K562 (cell line): ENCODE results near the gene SUSD3. TPM values are rescaled to one million over a fixed set of nuclear protein-coding genes. Genes with fewer than 3 reads are reported as not detected.
A peak's percentile ranks its signal among the peaks of the same experiment; 100 is the strongest.

Source experiments
- ATAC-seq: fragments of 200-7000 bp; cut with Tn5 transposase; 3 replicates; pipeline ENCODE4 v1.9.1; 2020; ENCODE audit warnings: moderate library complexity
- BruUV-seq: library from RNA; stranded (reverse); fragments of 400-500 nt; replicated peaks from 2 replicates; lab custom pipeline; 2021; lab: Mats Ljungman, UMichigan
- CTCF ChIA-PET: fragments of 300-600 bp; formaldehyde crosslinking; extraction: SDS; loops from one replicate; lab custom pipeline; 2021; ENCODE audit warnings: low intra/inter-chr PET ratio; lab: Yijun Ruan, JAX
- POLR2A ChIA-PET: fragments of 300-600, 350-650 bp; sonication (Branson Sonifier 250); formaldehyde crosslinking; extraction: SDS; loops from one replicate; lab custom pipeline; 2021; ENCODE audit warnings: antibody characterized with exemption, inconsistent platforms; lab: Yijun Ruan, JAX
- DNase-seq, 4 experiments: peaks; one replicate each; pipeline versions ENCODE4 v3.0.0 to v3.0.0-alpha.2; 2011 to 2018; ENCODE audit warnings: low spot score in 3 of 4, mixed read lengths in 3 of 4; ENCODE audit errors: extremely low read depth in 1 of 4
- FAIRE-seq: peaks from 2 replicates; lab custom pipeline; 2011; peaks lifted over from hg19 to GRCh38; lab: Jason Lieb, UNC
- H2AFZ ChIP-seq: 2 replicates; pipeline ENCODE4 v1.6.0; 2011; ENCODE audit warnings: low read depth, low read length, control low read depth, inconsistent platforms
- H3K27ac ChIP-seq: fragments of 200-600 bp; 3 replicates; pipeline ENCODE4 v1.8.0; 2011; ENCODE audit warnings: low read depth, mild to moderate bottlenecking, control low read depth, inconsistent platforms, low read length, moderate library complexity, mixed read lengths; ENCODE audit errors: extremely low read depth
- H3K27me3 ChIP-seq, 2 experiments: fragments of 300-600 bp in 1 of 2; 2 replicates in 1 of 2; 3 replicates in 1 of 2; pipeline versions ENCODE4 v1.6.0 to v1.8.0; 2011; ENCODE audit warnings: inconsistent platforms in 2 of 2, low read length in 2 of 2, mild to moderate bottlenecking in 1 of 2, mixed read lengths in 1 of 2, moderate library complexity in 1 of 2; ENCODE audit not compliant: control insufficient read depth in 2 of 2, insufficient read depth in 2 of 2
- H3K36me3 ChIP-seq: fragments of 300-600 bp; 3 replicates; pipeline ENCODE4 v1.8.0; 2011; ENCODE audit warnings: mild to moderate bottlenecking, low read length, inconsistent platforms; ENCODE audit not compliant: control insufficient read depth, insufficient read depth
- H3K4me1 ChIP-seq, 2 experiments: fragments of 200-600 bp in 1 of 2; replicated peaks in 1 of 2; 2 replicates in 1 of 2; 3 replicates in 1 of 2; pipeline versions ENCODE4 v1.5.1 to v1.8.0; 2011; ENCODE audit warnings: inconsistent platforms in 2 of 2, low read length in 2 of 2, mild to moderate bottlenecking in 1 of 2, mixed read lengths in 1 of 2, moderate library complexity in 1 of 2; ENCODE audit not compliant: control insufficient read depth in 2 of 2, insufficient read depth in 2 of 2
- H3K4me2 ChIP-seq: 2 replicates; pipeline ENCODE4 v1.6.1; 2011; ENCODE audit warnings: low read length, control low read depth, inconsistent platforms, mixed read lengths; ENCODE audit not compliant: insufficient read depth
- H3K4me3 ChIP-seq: fragments of 200-600 bp; sonication (generic), shearing (Covaris generic); 2 replicates; pipeline ENCODE4 v1.5.1; 2016; ENCODE audit warnings: control low read depth, inconsistent platforms
- H3K79me2 ChIP-seq: fragments of 200-600 bp; 3 replicates; pipeline ENCODE4 v1.8.0; 2011; ENCODE audit warnings: low read length, inconsistent platforms; ENCODE audit not compliant: control insufficient read depth, insufficient read depth
- H3K9ac ChIP-seq, 2 experiments: 2 replicates each; pipeline versions ENCODE4 v1.6.0 to v1.6.1; 2011; ENCODE audit warnings: low read depth in 2 of 2, low read length in 2 of 2, control low read depth in 1 of 2, inconsistent platforms in 1 of 2, mild to moderate bottlenecking in 1 of 2, mixed read lengths in 1 of 2; ENCODE audit not compliant: insufficient read depth in 1 of 2
- H3K9me1 ChIP-seq: one replicate; pipeline ENCODE4 v1.6.0; 2011; ENCODE audit warnings: inconsistent platforms, mild to moderate bottlenecking, low read length, moderate library complexity; ENCODE audit not compliant: control insufficient read depth, insufficient read depth
- H3K9me3 ChIP-seq: replicated peaks from 2 replicates; pipeline ENCODE4 v1.5.1; 2011; ENCODE audit warnings: low read depth, low read length, inconsistent platforms; ENCODE audit not compliant: control insufficient read depth, insufficient read depth
- H4K20me1 ChIP-seq: replicated peaks from 2 replicates; pipeline ENCODE4 v1.6.1; 2011; ENCODE audit warnings: low read length, inconsistent platforms, mixed read lengths; ENCODE audit not compliant: control insufficient read depth, insufficient read depth
- FOXP1 ChIP-seq: sonication (generic); formaldehyde crosslinking; IDR thresholded peaks from 2 replicates; pipeline ENCODE4 v1.8.0; 2022; ENCODE audit warnings: mild to moderate bottlenecking, missing genetic modification reagents
- HDGF ChIP-seq: fragments of 450-650 bp; IDR thresholded peaks from 2 replicates; pipeline ENCODE4 v1.6.1; 2016
- POLR2G ChIP-seq: fragments of 200-400 bp; formaldehyde crosslinking; IDR thresholded peaks from 2 replicates; pipeline ENCODE4 v1.6.1; 2017; ENCODE audit warnings: low read depth, mild to moderate bottlenecking, antibody characterized with exemption, low read length, moderate library complexity
- SMARCA5 ChIP-seq: fragments of 450-650 bp; IDR thresholded peaks from 2 replicates; pipeline ENCODE4 v1.6.1; 2016
- ZNF146 ChIP-seq: IDR thresholded peaks from one replicate; pipeline ENCODE4 v1.6.1; 2018; ENCODE audit warnings: missing compliant biosample characterization; ENCODE audit not compliant: unreplicated experiment
- WGBS: fragments of 100-300 bp; shearing (Covaris generic); methylation state at CpG from one replicate; pipeline ENCODE4 v1.1.6; 2016; ENCODE audit warnings: low coverage, mixed read lengths; ENCODE audit not compliant: insufficient coverage; ENCODE audit errors: missing lambda C conversion rate; 5-methylcytosine and 5-hydroxymethylcytosine counted together
- in situ Hi-C: fragments of 300-500 bp; cut with MboI; formaldehyde crosslinking; loops from 4 replicates; pipeline ENCODE4 v1.15.0; 2018; ENCODE audit warnings: inconsistent platforms, mixed read lengths
- intact Hi-C: fragments of 100-400 bp; cut with micrococcal nuclease; formaldehyde crosslinking; loops from 2 replicates; pipeline ENCODE4 v1.14.2; 2022
- polyA plus RNA-seq, 8 experiments: library from polyadenylated mRNA; depleted of rRNA in 4 of 8; stranded (reverse) in 5 of 8; unstranded in 3 of 8; fragments of >200 nt; fragmentation: Nextera tagmentation in 2 of 8; fragmentation: Illumina TruSeq in 1 of 8; extraction: Ambion mirVana in 2 of 8; extraction: Trizol in 1 of 8; gene quantifications; 2 replicates each; pipeline versions ENCODE4 v1.2.1 to v1.2.3, GENCODE V29; 2011 to 2014; ENCODE audit warnings: inconsistent platforms in 1 of 8, missing spikeins in 1 of 8
- total RNA-seq, 7 experiments: library from RNA; depleted of rRNA in 6 of 7; stranded (reverse); fragments of >200 nt in 6 of 7; fragmentation: Illumina TruSeq in 2 of 7; extraction: Trizol in 2 of 7; gene quantifications; 2 replicates each; pipeline versions ENCODE4 v1.2.1 to v1.2.3, GENCODE V29; 2011 to 2021; ENCODE audit warnings: low replicate concordance in 1 of 7
- TF ChIP-seq, protein P1 (sequence below), 3 experiments: fragments of 200-800 bp in 1 of 3; sonication (Bioruptor generic) in 1 of 3; sonication (generic) in 1 of 3; formaldehyde crosslinking in 1 of 3; IDR thresholded peaks; 2 replicates each; pipeline versions ENCODE4 v1.6.1 to v1.8.0; 2016 to 2022; ENCODE audit warnings: mild to moderate bottlenecking in 2 of 3, missing compliant biosample characterization in 2 of 3, missing genetic modification characterization in 2 of 3, missing genetic modification reagents in 1 of 3
- TF ChIP-seq, protein P2 (sequence below): fragments of 450-650 bp; IDR thresholded peaks from 2 replicates; pipeline ENCODE4 v1.6.1; 2016; ENCODE audit warnings: borderline replicate concordance

SUSD3 gene
- total and polyA plus RNA-seq, 9 of the 15 experiments (the other 6 are each of a cell fraction or from before 2014, with no cell fraction given), result 1.3 to 21.7 (median 11.4) TPM

DNA sequence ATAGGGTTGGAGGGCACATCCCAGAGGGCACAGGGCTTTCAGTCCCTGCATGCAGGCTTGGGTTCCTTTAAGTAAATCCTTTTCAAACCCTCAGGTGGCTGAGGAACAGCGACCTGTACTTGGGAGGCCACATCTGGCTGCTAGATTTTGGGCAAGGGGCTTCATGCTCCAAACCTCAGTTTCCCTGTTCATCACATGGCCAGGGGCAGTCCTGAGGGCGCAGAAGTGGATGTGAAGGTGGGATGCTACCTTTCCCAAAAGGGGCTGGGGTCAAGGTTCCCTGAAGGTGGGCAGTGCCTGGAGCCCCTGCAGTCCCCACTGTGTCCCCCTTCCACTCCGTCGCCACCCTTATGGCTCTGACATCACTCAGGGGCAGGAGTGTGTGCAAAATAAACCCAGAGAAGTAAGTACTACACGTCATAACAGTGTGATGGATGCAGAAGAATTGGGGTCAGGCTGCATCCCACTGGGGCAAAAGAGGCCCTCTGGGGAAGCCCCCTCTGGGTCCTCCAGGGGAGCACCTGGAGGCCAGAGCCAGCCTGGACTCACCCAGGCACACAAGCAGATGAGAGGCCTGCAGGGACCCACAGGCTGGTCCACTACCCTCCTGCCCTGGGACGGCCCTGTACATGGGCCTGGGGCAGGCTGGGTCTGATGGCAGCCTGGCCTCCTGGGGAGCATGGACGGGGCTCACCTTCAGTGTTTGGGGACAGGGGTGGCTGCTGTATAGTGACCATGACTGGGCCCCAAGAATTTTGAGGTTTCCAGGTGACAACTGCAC lies 35.6 kb downstream of the SUSD3 start:
- no TSS peak for BruUV-seq
- H3K9ac ChIP-seq, result peak overlapping the region; percentile 94 to 98; a peak in 3 of 4 replicates
- DNase-seq, result no peak
- in situ Hi-C loops, result no loop called here
- H4K20me1 ChIP-seq, result no peaks in the 10 kb centered on the region
- H3K9me3 ChIP-seq, result no peaks in the 10 kb centered on the region; the same call in 1 of the 2 replicates
- H3K4me1 ChIP-seq, result peaks cover 28 to 43% of the 10 kb centered on the region in 2 experiments
- H2AFZ ChIP-seq, result no peak overlapping the region
- H3K27ac ChIP-seq, result no peak overlapping the region; the same call in 2 of the 3 replicates
- ChIA-PET POLR2A (interaction anchor here (1.1 kb wide), 1 partner anchor 8 kb away, joined by 5 read pairs; no protein-coding TSS in a partner anchor), CTCF (no interaction called here)
- intact Hi-C loops, result no loop called here
- no peaks in the 10 kb centered on the region for H3K27me3 ChIP-seq
- peaks cover 4% of the 10 kb centered on the region for H3K9me1 ChIP-seq
- no peak for ATAC-seq
- no peak for FAIRE-seq
- no peak overlapping the region; the same call in 1 of the 2 replicates for H3K4me2 ChIP-seq
- no peaks in the 10 kb centered on the region; the same call in 2 of the 3 replicates for H3K79me2 ChIP-seq
- no peak overlapping the region for H3K4me3 ChIP-seq
- WGBS, result 84% methylated on average over 7 of the region's 7 CpGs
- TF ChIP-seq FOXP1 (CRISPR knock-in tag), result no peak
- TF ChIP-seq POLR2G, result 0 out of 2 replicates have a peak, but pooled peaks have one; percentile 40
- no peaks in the 10 kb centered on the region for H3K36me3 ChIP-seq

- Histone ChIP-seq H3K4me3 (peak overlapping the region; percentile 53), H3K27me3 (no peaks in the 10 kb centered on the region), H3K79me2 (no peaks in the 10 kb centered on the region; the same call in 2 of the 3 replicates), H3K4me2 (peak overlapping the region; percentile 90), H3K27ac (peak overlapping the region; percentile 99), H2AFZ (peak overlapping the region; percentile 77), H3K9me1 (peaks cover 4% of the 10 kb centered on the region), H3K36me3 (no peaks in the 10 kb centered on the region), H4K20me1 (0 out of 2 replicates have a peak, but pooled peaks cover 4% of the 10 kb centered on the region), H3K4me1 (peaks cover 26 to 46% of the 10 kb centered on the region in 2 experiments), H3K9ac (peak overlapping the region; percentile 94 to 98), H3K9me3 (no peaks in the 10 kb centered on the region; the same call in 1 of the 2 replicates)
- TSS peak; percentile 98 for BruUV-seq
- in situ Hi-C loops, result no loop called here
- DNase-seq, result no peak
- ChIA-PET CTCF (no interaction called here), POLR2A (interaction anchor here (0.6 to 2.1 kb wide), 8 partner anchors 8 to 225 kb away, joined by 4 to 17 read pairs (median 5); no protein-coding TSS in a partner anchor)
- WGBS, result 65% methylated on average over 11 of the region's 11 CpGs
- no peak for ATAC-seq
- FAIRE-seq, result no peak
- intact Hi-C loops, result loop anchor here (5.0 kb wide), 1 partner anchor 32 kb away; no protein-coding TSS in a partner anchor
- TF ChIP-seq SMARCA5, result 0 out of 2 replicates have a peak, but pooled peaks have one; percentile 68
- TF ChIP-seq, protein P1, sequence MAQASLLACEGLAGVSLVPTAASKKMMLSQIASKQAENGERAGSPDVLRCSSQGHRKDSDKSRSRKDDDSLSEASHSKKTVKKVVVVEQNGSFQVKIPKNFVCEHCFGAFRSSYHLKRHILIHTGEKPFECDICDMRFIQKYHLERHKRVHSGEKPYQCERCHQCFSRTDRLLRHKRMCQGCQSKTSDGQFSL (CRISPR knock-in tag; IDR thresholded peaks at IDR 0.05), result no peak
- TF ChIP-seq, protein P1 (tag; IDR thresholded peaks at IDR 0.05), result peak in 1 of 2 experiments; percentile 31; a peak in 1 of 4 replicates
- TF ChIP-seq ZNF146 (CRISPR knock-in tag), result no peak
- TF ChIP-seq HDGF, result no peak
- TF ChIP-seq, protein P2, sequence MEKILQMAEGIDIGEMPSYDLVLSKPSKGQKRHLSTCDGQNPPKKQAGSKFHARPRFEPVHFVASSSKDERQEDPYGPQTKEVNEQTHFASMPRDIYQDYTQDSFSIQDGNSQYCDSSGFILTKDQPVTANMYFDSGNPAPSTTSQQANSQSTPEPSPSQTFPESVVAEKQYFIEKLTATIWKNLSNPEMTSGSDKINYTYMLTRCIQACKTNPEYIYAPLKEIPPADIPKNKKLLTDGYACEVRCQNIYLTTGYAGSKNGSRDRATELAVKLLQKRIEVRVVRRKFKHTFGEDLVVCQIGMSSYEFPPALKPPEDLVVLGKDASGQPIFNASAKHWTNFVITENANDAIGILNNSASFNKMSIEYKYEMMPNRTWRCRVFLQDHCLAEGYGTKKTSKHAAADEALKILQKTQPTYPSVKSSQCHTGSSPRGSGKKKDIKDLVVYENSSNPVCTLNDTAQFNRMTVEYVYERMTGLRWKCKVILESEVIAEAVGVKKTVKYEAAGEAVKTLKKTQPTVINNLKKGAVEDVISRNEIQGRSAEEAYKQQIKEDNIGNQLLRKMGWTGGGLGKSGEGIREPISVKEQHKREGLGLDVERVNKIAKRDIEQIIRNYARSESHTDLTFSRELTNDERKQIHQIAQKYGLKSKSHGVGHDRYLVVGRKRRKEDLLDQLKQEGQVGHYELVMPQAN, result 0 out of 2 replicates have a peak, but pooled peaks have one; percentile 34
These were observed 36.2 kb downstream of the SUSD3 start for GRCh38 chr9:93094658-93095204.
